ENCODE data around the gene TMEM242. TPM values are rescaled to one million over a fixed set of nuclear protein-coding genes. Genes with fewer than 3 reads are reported as not detected.

The TMEM242 gene
- total and polyA plus RNA-seq, 2 experiments from 2014 or later: 6.4 to 14.5 TPM

GRCh38 chr6:157328108-157328692 lies 4.9 kb upstream of the TMEM242 start:
- peak overlapping the region; percentile 18 for H3K4me2 ChIP-seq (ENCODE audit: unreplicated experiment)
- TF ChIP-seq EZH2phosphoT487 (IDR thresholded peaks at IDR 0.05; ENCODE audit: insufficient read depth, low read depth) (no peak), EZH2 (IDR thresholded peaks at IDR 0.05; ENCODE audit: insufficient read depth, poor library complexity, severe bottlenecking) (no peak)
- no peaks in the 10 kb centered on the region for H3K9me2 ChIP-seq (ENCODE audit: insufficient read depth)
- no peak overlapping the region for H3K27ac ChIP-seq
- 45 to 47% methylated on average over 5 of the region's 5 CpGs for WGBS, 2 experiments (ENCODE audit: low coverage in 1 of 2, low lambda C conversion rate in 2 of 2, missing lambda C conversion rate in 2 of 2)
- peaks cover 29% of the 10 kb centered on the region for H3K4me1 ChIP-seq (ENCODE audit: insufficient read depth)
- no peaks in the 10 kb centered on the region for H3K9me3 ChIP-seq (ENCODE audit: low read depth)
- no peaks in the 10 kb centered on the region for H4K20me1 ChIP-seq (ENCODE audit: insufficient read depth)
- no peaks in the 10 kb centered on the region for H3K36me3 ChIP-seq (ENCODE audit: low read depth)
- H3K79me2 ChIP-seq (ENCODE audit: insufficient read depth): no peaks in the 10 kb centered on the region
- H3F3A ChIP-seq (ENCODE audit: insufficient read depth): peaks cover 18% of the 10 kb centered on the region
- in situ Hi-C loops (cut with MboI): no loop called here
- H2AFZ ChIP-seq: peak overlapping the region; percentile 7; the same call in 1 of the 2 replicates
- H3K9ac ChIP-seq: no peak overlapping the region
- no peak overlapping the region; the same call in 1 of the 2 replicates for H3K4me3 ChIP-seq
- H3K27me3 ChIP-seq (replicated peaks; ENCODE audit: insufficient read depth): no peaks in the 10 kb centered on the region
- DNase-seq: peak; percentile 66

DNA sequence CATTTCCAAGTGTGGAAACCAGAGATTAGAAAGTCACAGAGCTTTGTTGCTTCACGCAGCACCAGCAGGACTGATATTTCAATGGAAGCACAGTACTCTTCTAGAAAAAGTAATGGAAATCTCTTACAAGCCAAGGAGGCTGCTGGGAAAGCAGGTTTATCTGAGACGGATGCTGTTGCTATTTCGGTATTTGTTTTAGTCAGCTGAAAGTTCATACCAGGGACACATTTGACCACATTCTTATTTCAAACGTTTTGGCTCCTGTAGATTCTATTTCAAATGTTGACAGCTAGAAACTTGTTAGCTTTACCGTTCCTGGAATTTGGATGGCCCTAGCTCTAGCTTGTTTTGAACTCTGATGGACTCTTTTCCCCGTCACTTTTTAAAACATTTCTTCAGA lies 3.7 kb upstream of the TMEM242 start:
- Histone ChIP-seq H3K27ac (no peak overlapping the region), H3K4me3 (no peak overlapping the region), H3K36me3 (ENCODE audit: low read depth) (no peaks in the 10 kb centered on the region), H3K9ac (no peak overlapping the region), H4K20me1 (ENCODE audit: insufficient read depth) (no peaks in the 10 kb centered on the region), H3K4me1 (ENCODE audit: insufficient read depth) (peaks cover 35% of the 10 kb centered on the region), H3F3A (ENCODE audit: insufficient read depth) (peaks cover 18% of the 10 kb centered on the region), H3K9me3 (ENCODE audit: low read depth) (no peaks in the 10 kb centered on the region), H3K27me3 (replicated peaks; ENCODE audit: insufficient read depth) (no peaks in the 10 kb centered on the region), H3K9me2 (ENCODE audit: insufficient read depth) (no peaks in the 10 kb centered on the region), H2AFZ (no peak overlapping the region), H3K79me2 (ENCODE audit: insufficient read depth) (peaks cover 10% of the 10 kb centered on the region), H3K4me2 (ENCODE audit: unreplicated experiment) (no peak overlapping the region)
- in situ Hi-C loops (cut with MboI): no loop called here
- WGBS, 2 experiments (ENCODE audit: low coverage in 1 of 2, low lambda C conversion rate in 2 of 2, missing lambda C conversion rate in 2 of 2): 43 to 48% methylated on average over 6 of the region's 6 CpGs
- no peak for DNase-seq
- TF ChIP-seq EZH2phosphoT487 (IDR thresholded peaks at IDR 0.05; ENCODE audit: insufficient read depth, low read depth) (no peak), EZH2 (IDR thresholded peaks at IDR 0.05; ENCODE audit: insufficient read depth, poor library complexity, severe bottlenecking) (no peak)

GRCh38 chr6:157325069-157325805 lies 1.9 kb upstream of the TMEM242 start:
- no peaks in the 10 kb centered on the region for H3K9me2 ChIP-seq (ENCODE audit: insufficient read depth)
- H3K27ac ChIP-seq: no peak overlapping the region
- H2AFZ ChIP-seq: no peak overlapping the region
- peaks cover 35% of the 10 kb centered on the region for H3K4me1 ChIP-seq (ENCODE audit: insufficient read depth)
- H3K36me3 ChIP-seq (ENCODE audit: low read depth): 0 out of 2 replicates have a peak, but pooled peaks cover 2% of the 10 kb centered on the region
- H3K9ac ChIP-seq: no peak overlapping the region
- H3K4me3 ChIP-seq: no peak overlapping the region
- no peaks in the 10 kb centered on the region for H4K20me1 ChIP-seq (ENCODE audit: insufficient read depth)
- no peaks in the 10 kb centered on the region for H3K9me3 ChIP-seq (ENCODE audit: low read depth)
- no peak overlapping the region for H3K4me2 ChIP-seq (ENCODE audit: unreplicated experiment)
- H3K27me3 ChIP-seq (replicated peaks; ENCODE audit: insufficient read depth): no peaks in the 10 kb centered on the region
- in situ Hi-C loops (cut with MboI): no loop called here
- TF ChIP-seq EZH2phosphoT487 (IDR thresholded peaks at IDR 0.05; ENCODE audit: insufficient read depth, low read depth) (no peak), EZH2 (IDR thresholded peaks at IDR 0.05; ENCODE audit: insufficient read depth, poor library complexity, severe bottlenecking) (no peak)
- peak; percentile 30 for DNase-seq
- H3K79me2 ChIP-seq (ENCODE audit: insufficient read depth): peaks cover 16% of the 10 kb centered on the region
- H3F3A ChIP-seq (ENCODE audit: insufficient read depth): peaks cover 18% of the 10 kb centered on the region
- WGBS, 2 experiments (ENCODE audit: low coverage in 1 of 2, low lambda C conversion rate in 2 of 2, missing lambda C conversion rate in 2 of 2): 54 to 62% methylated on average over 9 of the region's 9 CpGs

- H3K4me1 ChIP-seq (ENCODE audit: insufficient read depth): peaks cover 24% of the 10 kb centered on the region
- H3K36me3 ChIP-seq (ENCODE audit: low read depth): 0 out of 2 replicates have a peak, but pooled peaks cover 2% of the 10 kb centered on the region
- TF ChIP-seq EZH2 (IDR thresholded peaks at IDR 0.05; ENCODE audit: insufficient read depth, poor library complexity, severe bottlenecking): no peak
- TF ChIP-seq EZH2phosphoT487 (IDR thresholded peaks at IDR 0.05; ENCODE audit: insufficient read depth, low read depth): no peak
- 1 to 2% methylated on average over 20 of the region's 20 CpGs for WGBS, 2 experiments (ENCODE audit: low coverage in 1 of 2, low lambda C conversion rate in 2 of 2, missing lambda C conversion rate in 2 of 2)
- H3K79me2 ChIP-seq (ENCODE audit: insufficient read depth): peaks cover 16% of the 10 kb centered on the region
- H3K27ac ChIP-seq: peak overlapping the region; percentile 78
- no peaks in the 10 kb centered on the region for H4K20me1 ChIP-seq (ENCODE audit: insufficient read depth)
- H2AFZ ChIP-seq: peak overlapping the region; percentile 98
- peak overlapping the region; percentile 87 for H3K9ac ChIP-seq
- H3K4me3 ChIP-seq: peak overlapping the region; percentile 97
- no peaks in the 10 kb centered on the region for H3K9me2 ChIP-seq (ENCODE audit: insufficient read depth)
- H3K4me2 ChIP-seq (ENCODE audit: unreplicated experiment): peak overlapping the region; percentile 92
- no peaks in the 10 kb centered on the region for H3K27me3 ChIP-seq (replicated peaks; ENCODE audit: insufficient read depth)
- peak; percentile 92 for DNase-seq
- peaks cover 18% of the 10 kb centered on the region for H3F3A ChIP-seq (ENCODE audit: insufficient read depth)
- H3K9me3 ChIP-seq (ENCODE audit: low read depth): no peaks in the 10 kb centered on the region
- in situ Hi-C loops (cut with MboI): no loop called here
Observed at GRCh38 chr6:157323966-157324300, 614 bp upstream of the TMEM242 start.
